Ramos (cell line): Measurements from ENCODE around the gene KRTAP10-8.
"Not testable (repeated sequence)": the region's sequence is repeated elsewhere in the genome, so short reads cannot be mapped to it uniquely, and the experiment has no call there.

ENCODE experiments used
- in situ Hi-C: fragments of 300-500 bp; cut with MboI; formaldehyde crosslinking; loops from one replicate; pipeline ENCODE4 v1.14.3; 2022; ENCODE audit warnings: low sequenced_read_pairs; ENCODE audit not compliant: unreplicated experiment

KRTAP10-8 gene

GRCh38 chr21:44612029-44612486 is at the start of gene KRTAP10-8:
TSS of gene KRTAP10-8 (plus strand) at chr21:44612079. CDS start at chr21:44612101, 22 bp downstream.
- in situ Hi-C loops, result no loop called here

- in situ Hi-C loops, result no loop called here
Measured at GRCh38 chr21:44564099-44564498, 47.8 kb upstream of the KRTAP10-8 start.

- in situ Hi-C loops, result no loop called here
Measured at GRCh38 chr21:44564886-44565598, 46.8 kb upstream of the KRTAP10-8 start.

- in situ Hi-C loops, result no loop called here
Measured at GRCh38 chr21:44566403-44566802, 45.5 kb upstream of the KRTAP10-8 start.

GRCh38 chr21:44567481-44568171 is 44.3 kb upstream of the KRTAP10-8 start:
- in situ Hi-C loops, result no loop called here

GRCh38 chr21:44568261-44568660 is 43.6 kb upstream of the KRTAP10-8 start:
- in situ Hi-C loops, result no loop called here

- in situ Hi-C loops, result no loop called here
Measured at GRCh38 chr21:44568667-44569556, 43.0 kb upstream of the KRTAP10-8 start.

GRCh38 chr21:44569861-44570517 is 41.9 kb upstream of the KRTAP10-8 start:
- in situ Hi-C loops, result no loop called here

- in situ Hi-C loops, result no loop called here
Measured at GRCh38 chr21:44571296-44571695, 40.6 kb upstream of the KRTAP10-8 start.

GRCh38 chr21:44571844-44572782 is 39.8 kb upstream of the KRTAP10-8 start:
- in situ Hi-C loops, result no loop called here

GRCh38 chr21:44572959-44573583 is 38.8 kb upstream of the KRTAP10-8 start:
- in situ Hi-C loops, result no loop called here

GRCh38 chr21:44573630-44574456 is 38.0 kb upstream of the KRTAP10-8 start, which contains the start of gene KRTAP10-4:
TSS of gene KRTAP10-4 (plus strand) at chr21:44573729. CDS start at chr21:44573759, 30 bp downstream.
- in situ Hi-C loops, result not testable (repeated sequence)

- in situ Hi-C loops, result no loop called here
Measured at GRCh38 chr21:44574457-44575306, 37.2 kb upstream of the KRTAP10-8 start.

GRCh38 chr21:44575307-44576024 is 36.4 kb upstream of the KRTAP10-8 start:
- in situ Hi-C loops, result no loop called here

GRCh38 chr21:44576025-44576420 is 35.9 kb upstream of the KRTAP10-8 start:
- in situ Hi-C loops, result no loop called here

GRCh38 chr21:44578371-44579055 is 33.4 kb upstream of the KRTAP10-8 start:
- in situ Hi-C loops, result no loop called here
